Measurements from ENCODE around the gene SYT5.
"Not testable (repeated sequence)": the region's sequence is repeated elsewhere in the genome, so short reads cannot be mapped to it uniquely, and the experiment has no call there.

SYT5 gene

DNA sequence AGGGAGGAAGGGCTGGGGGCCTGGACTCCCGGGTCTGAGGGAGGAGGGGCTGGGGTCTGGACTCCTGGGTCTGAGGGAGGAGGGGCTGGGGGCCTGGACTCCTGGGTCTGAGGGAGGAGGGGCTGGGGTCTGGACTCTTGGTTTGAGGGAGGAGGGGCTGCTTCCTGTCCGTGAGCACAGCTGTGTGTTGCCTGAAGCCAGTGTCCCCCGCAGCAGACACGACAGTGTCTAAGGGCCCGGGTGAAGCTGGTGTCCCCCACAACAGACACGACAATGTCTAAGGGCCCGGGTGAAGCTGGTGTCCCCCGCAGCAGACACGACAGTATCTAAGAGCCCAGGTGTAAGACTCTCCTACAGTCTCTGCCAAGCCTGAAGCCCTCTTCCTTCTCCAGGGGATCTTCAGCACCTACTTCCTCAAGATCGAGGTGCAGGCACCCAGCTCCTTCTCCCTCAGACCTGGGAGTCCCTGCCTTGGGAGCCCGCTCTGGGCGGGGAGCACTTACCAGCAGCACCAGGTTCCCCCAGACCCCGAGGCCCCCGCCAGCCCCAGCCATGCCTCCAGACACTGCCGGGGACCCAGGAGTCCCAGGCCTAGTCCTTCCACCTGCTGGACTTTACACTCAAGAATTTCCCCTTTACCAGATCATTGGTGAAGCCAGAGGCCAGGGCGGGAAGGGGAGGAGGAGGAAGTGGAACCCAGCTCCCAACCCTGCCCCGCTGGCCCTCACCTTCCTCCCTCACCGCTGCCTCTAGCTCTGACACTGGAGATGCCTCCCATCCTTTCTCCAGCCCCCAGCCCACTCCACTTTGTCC is 29.0 kb upstream of the SYT5 start, which contains the start of gene PTPRH:
Gene PTPRH, minus strand, starts transcription at position 622 of the 813 bp plus-strand sequence. Its CDS starts 68 bp downstream, at position 554.
- no peak for DNase-seq (ENCODE audit: low read depth in 2 of 2)

DNA sequence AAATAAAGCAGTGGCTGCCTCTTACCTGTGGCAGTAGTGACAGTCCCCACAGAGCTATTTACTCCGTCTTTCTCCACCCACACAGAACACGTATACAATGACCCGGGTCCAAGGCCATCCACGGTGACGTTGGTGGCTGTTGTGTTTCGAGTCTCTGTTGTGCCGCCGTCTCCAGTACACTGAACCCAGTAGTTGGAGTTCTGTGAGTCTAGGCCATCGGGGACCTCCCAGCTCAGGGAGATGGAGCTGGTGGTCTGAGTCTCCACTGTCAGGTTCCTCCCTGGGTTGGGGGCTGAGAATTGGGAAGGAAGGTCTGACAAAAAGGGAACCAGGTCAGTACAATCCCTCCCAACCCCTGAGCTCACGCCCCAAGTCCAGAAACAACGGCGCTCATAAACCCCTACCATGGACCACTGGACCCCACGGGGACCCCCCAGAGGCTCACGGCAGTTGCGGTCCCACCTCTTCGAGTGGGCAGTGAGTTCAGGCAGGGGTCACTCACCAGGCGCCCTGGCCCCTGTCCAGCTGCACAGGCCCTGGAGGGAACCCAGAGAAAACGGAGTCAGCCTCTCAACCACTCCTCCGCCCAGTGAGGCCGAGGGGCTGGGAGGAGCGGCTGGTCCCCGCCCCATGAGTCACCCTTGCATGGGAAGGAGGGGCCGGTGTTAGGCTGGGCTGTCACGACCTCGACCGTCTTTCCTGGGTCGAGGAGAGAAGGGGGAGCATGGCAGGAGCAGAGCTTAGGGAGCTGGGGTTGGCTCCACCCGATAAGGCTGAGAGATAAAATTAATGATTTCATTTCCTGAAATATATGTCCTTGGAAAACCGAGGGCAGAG is 26.8 kb upstream of the SYT5 start:
- DNase-seq (ENCODE audit: low read depth in 2 of 2), result peak; percentile 8 to 20

DNA sequence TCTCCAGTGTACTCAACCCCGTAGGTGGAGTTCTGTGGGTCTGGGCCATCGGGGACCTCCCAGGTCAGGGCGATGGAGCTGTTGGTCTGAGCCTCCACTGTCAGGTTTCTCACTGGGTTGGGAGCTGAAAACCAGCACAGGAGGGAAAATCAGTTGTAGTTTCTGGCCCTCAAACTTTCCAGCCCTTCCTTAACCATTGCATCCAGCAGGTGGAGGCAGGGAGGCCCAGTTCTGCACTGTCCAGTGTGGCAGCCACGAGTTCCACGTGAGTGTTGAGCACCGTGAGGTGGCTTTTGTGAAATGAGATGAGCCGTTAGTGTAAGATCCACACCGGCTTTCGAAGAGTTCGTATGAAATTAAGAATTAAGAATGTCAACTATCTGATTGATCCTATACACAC is 22.1 kb upstream of the SYT5 start:
- not testable (repeated sequence) for DNase-seq (ENCODE audit: low read depth in 2 of 2)

DNA sequence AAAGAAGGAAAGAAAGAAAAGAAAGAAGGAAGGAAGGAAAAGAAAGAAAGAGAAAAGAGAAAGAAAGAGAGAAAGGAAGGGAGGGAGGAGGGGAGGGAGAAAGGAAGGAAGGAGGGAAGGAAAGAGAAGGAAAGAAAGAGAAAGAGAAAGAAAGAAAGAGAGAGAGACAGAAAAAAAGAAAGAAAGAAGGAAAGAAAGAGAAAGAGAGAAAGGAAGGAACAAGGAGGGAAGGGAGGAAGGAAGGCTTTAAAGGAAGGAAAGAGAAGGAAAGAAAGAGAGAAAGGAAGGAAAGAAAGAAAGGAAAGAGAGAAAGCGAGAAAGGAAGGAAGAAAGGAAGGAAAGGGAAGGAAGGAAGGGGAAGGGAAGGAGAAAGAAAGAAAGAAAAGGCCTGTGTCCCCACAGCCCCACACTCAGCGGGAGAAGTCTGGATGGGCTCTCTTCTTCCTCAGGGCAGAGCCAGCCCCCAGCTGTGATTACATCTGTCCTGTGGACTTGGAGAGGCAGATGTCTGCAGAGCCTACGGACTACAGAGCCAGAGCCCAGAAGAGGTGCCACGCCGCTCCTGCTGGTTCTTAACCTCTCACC is 19.6 kb upstream of the SYT5 start:
- no peak for DNase-seq (ENCODE audit: low read depth in 2 of 2)

DNA sequence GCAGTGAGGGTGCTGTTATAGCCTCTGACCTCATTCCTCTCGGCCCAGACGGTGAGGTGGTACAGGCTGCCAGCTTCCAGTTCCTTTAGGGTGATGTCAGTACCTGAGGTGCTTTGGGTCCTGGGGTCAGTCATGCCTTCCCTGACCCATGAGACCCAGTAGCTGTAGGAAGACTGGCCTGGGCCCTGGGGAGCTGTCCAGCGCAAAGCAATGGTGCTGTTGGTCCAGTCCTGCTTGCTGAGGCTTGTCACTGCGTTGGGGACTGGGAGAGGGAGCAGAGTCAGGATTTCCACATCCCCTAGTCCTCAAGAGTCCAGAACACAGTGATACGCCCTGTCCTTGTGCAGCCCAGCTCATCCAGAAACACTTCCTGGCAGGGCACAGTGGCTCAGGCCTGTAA is 18.6 kb upstream of the SYT5 start:
- DNase-seq (ENCODE audit: low read depth in 2 of 2), result no peak

DNA sequence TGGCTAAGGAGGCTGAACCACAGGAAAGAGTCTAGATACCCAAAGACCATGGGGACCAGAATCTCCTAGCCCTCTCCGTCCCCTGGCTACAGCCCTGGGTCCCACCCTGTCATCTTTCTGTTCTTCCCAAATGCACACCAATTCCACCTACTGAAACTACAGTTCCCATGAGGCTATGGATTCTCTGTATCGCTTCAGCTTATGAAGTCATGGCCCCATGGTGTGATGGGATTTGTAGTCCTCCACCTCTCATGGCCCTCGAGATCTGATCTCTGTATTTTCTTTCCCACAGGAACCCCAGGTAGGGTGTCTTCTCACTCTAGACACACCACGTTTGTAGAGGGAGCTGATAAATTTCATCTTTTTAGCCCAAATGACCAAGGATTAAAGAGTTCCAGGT is 17.4 kb upstream of the SYT5 start:
- DNase-seq (ENCODE audit: low read depth in 2 of 2), result no peak

DNA sequence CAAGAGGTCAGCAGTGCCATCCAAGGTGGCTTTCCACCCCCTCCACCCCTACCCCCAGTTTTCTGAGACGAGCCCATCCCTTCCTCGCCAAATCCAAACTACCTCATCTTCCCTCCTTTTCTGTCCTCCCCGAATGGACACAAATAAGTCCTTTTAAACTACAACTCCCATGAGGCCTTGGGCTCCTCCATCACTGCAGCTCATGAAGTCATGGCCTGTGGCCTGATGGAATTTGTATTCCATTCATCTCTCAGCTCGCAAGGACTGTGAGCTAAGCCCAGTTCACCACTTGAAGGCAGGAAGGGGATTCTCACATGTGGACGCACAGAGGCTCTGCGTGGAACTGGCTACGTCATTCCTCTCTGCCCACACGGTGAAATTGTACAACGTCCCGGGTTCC is 16.7 kb upstream of the SYT5 start:
- DNase-seq (ENCODE audit: low read depth in 2 of 2), result no peak

DNA sequence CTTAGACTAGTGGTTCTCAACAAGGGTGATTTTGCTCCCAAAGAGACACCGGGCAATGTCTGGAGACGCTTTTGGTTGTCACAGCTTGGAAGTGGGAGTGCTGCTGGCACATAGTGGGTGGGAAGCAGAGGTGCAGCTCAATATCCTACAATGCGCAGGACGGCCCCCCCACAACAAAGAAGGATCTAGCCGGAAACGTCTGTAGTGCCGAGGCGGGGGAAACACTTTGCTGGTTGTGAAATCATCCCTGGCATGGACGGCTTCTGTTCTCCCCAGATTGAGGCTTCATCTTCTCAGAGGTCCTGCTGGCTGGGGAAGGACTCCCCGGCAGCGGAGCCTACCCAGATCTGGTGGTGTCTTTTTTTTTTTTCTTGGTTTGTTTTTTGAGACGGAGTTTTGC is 13.4 kb upstream of the SYT5 start:
- DNase-seq (ENCODE audit: low read depth in 2 of 2), result no peak

DNA sequence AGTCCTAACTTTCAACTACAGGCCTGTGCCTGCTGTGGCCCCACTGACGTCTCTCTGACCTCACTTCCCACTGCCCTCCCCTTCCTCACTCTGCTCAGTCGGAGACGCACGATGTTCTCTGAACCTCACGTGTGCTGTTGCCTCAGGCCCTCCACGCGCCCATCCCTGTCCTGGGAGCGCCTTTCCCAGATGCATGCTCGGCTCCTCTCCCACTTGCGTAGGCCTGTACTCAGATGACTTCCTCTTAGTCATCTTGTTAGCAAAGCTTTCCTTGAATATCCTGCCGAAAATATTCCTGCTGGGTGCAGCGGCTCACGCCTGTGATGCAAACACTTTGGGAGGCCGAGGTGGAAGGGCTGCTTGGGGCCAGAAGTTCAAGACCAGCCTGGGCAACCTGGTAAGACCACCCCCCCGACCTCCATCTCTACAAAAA is 9.3 kb upstream of the SYT5 start:
- no peak for DNase-seq (ENCODE audit: low read depth in 2 of 2)

DNA sequence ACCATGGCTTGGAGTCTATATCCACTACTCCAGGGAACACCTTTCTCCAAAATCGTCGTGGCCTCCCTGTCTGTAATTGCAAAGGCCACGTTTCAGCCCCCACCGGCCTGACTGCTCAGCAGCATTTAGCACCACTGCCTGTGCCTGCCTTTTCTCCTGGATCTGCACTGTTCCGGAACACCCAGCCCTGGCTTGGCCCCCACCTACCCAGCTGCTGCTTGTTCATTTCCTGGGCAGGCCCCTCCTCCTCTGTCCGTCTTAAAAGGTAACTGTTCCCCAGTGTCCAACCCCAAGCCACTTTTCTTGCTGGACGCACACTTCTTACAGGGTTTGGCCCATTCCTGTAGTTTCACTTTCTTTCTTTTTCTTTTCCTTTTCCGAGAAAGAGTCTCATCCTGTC is 8.5 kb upstream of the SYT5 start:
- no peak for DNase-seq (ENCODE audit: low read depth in 2 of 2)

DNA sequence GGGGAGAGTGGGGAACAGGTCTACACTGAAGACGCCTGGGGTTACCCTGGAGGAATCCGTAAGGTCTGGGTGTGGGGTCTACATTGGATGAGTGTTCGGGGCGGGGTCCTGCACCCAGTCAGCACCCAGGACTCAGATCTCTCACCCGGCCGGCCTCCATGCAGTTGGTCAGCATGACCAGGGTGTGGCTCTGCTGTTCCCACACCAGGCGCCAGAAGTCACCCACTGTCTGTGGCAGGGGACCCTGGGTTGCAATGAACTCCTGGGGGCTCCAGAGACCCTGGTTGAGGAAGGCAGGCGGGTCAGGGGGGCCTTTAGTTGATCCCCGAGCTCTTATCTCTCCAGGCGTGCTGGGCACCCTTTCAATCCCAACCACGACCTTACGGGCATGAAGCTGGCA is 6.0 kb upstream of the SYT5 start:
- no peak for DNase-seq (ENCODE audit: low read depth in 2 of 2)

DNA sequence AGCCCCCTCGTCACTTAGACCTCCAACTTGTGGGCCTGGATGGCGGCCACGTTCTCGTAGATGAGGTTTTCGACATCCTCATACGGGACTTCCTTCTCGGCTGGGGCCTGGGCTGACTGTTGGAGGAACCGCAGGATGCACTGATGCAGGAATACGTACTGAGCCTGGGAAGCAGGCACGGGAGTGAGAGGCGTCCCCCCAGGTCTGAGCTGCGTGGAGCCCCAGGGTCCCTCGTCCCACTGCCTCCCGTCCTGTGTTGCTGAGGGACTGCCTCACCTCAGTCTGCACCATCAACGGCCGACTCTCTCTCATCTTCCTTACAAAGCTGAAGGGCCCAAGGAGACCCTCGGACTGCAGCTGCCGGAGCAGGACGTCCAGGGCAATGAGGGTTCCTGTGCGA is 1.7 kb upstream of the SYT5 start:
- DNase-seq (ENCODE audit: low read depth in 2 of 2), result no peak

DNA sequence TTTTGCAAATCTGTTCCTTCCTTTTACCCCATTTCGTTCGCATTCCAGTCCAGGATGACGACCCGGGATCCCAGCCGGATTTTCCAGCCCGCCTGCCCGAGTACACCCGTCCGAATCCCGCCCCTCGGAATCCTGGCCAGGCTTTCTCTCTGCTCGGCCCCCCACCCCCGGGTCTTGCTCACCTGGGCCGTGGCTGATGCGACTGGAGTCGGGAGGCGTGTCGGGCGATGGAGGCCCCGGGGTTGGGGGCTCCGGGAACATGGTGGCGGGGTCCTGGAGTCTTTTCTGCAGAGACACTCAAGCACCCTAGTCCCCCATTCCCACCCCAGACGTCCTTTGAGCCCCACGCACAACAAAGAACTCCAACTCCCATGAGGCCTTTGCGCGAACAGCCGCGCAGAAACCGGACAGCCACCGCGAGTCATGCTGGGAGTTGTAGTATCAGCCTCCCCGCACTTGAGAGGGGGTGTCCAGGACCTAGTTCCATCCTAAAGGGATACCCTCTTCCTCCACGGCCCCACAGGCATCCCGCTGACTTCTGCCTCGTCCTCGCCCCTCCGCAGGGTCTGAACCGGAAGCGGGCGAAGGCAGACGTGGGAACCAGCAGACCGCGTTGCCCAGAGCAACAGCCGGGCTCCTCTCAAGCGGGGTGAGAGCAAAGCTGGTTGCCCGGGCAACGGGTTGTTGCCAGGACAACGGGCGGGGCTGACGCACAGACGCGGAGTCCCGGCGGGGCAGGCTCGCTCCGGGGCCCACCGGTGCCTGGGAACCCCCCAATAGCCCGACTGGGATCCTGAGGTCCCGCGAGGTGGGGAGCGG is 1.1 kb downstream of the SYT5 start:
- DNase-seq (ENCODE audit: low read depth in 2 of 2), result peak; percentile 82 to 88

DNA sequence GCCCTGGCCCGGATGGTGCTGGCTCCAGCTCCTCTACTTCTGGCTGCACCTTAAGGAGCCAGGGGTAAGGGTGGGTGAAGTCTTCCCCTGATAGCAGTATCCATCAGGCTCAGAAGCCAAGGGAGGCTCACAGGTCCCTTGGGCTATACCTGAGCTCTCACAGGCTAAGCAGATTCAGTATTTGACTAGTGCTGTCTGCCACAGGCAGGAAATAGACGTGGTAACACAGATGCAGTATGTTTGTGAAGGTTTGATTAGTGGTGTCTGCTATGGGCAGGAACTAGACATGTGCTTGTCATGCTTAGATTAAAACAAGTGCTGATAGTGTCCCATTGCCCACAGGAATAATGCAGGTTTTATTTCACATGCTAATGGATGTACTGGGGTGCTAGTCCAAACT is 4.0 kb downstream of the SYT5 start:
- DNase-seq (ENCODE audit: low read depth in 2 of 2), result no peak

DNA sequence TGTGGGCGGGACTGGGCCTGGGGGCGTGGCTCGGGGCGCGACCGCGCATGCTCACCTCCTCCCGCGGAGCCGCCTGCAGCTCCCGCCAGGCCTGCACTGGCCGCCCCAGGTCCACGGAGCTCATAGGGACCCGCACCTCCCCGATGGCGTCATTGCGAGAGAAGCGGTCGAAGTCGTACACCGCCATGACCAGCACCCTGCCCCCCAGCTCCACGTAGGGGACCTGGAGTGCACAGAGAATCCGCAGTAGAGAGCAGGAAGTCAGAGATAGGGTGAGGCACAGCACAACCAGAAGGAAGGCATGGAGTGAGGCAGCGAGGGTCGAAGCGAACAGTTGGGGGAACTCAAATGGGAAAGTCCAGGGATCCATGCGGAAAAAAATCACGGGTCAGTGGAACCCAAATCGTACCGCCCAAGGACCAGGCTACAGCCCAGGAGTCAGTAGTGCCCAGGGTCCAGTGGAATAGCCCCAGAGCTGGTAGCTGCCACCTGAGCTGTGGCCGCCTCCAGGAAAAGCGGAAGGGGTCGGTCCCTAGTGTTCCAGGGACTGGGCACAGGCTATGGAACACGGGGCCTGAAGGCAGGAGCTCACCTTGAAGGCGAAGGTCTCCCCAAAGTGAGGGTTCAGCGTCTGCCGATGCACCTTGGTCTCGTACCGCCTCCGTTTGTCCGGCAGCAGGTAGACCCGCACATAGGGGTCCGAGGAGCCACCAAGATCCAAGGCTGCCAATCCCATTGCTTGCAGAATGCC is 4.8 kb downstream of the SYT5 start:
- no peak for DNase-seq (ENCODE audit: low read depth in 2 of 2)

DNA sequence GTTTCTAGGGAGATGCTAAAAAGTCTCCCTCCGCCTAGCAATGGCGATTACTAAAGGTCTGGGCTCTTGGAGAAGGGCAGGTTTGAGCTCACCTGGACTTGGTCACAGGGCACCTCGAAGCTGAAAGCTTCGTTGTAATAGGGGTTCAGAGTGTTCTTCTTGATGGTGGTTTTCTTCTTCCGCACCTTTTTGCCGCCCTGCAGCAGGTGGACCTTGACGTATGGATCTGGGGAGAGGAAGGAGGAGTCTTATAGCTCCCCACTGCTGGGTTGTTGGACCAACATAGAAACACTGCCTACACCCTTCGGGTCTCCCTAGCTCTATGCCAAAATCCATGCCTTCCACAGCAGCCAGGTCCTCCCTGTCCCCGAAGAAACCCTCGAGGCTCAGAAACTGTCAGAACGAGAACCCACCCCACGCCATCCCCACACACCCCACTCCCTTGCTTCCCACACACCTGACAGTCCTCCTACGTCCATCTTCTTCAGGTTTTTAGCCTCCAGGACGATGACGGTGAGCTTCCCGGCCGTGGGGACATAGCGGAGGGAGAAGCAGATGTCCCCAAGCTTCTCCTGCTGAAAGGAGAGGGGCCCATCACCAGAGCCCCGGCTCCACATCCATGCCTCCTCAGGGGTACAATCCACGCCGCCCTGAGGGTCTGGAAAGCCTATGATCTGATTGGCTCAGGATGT is 5.5 kb downstream of the SYT5 start:
- DNase-seq (ENCODE audit: low read depth in 2 of 2), result no peak

DNA sequence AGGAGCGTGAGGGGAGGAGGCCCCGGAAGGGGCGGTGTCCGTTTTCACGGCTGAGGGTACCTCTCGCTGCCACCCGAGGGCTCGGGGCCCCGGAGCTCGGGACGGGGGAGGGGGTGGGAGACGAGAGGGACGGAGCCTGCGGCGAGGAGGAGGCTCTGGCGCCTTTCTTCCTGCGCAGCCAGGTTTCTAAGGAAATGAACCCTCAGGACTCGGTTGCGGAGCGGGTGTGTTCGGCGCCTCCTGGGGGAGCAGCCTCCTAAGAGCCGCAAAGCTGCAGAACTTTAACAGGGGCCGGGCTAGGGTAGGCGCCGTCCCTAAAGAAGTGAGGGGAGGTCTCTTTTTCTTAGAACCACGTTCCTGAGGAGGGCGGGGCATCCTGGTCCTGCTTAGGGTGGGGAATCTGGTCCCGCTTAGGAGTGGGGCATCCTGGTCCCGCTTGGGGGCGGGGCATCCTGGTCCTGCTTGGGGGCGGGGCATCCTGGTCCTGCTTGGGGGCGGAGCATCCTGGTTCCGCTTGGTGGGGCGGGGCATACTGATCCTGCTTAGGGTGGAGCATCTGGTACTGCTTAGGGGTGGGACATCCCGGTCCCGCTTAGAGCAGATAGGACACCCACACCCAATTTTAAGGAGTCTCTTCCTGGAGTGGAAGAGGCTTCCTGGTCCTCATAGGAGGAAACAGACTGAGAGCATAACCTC is 6.2 kb downstream of the SYT5 start:
- DNase-seq (ENCODE audit: low read depth in 2 of 2), result no peak

DNA sequence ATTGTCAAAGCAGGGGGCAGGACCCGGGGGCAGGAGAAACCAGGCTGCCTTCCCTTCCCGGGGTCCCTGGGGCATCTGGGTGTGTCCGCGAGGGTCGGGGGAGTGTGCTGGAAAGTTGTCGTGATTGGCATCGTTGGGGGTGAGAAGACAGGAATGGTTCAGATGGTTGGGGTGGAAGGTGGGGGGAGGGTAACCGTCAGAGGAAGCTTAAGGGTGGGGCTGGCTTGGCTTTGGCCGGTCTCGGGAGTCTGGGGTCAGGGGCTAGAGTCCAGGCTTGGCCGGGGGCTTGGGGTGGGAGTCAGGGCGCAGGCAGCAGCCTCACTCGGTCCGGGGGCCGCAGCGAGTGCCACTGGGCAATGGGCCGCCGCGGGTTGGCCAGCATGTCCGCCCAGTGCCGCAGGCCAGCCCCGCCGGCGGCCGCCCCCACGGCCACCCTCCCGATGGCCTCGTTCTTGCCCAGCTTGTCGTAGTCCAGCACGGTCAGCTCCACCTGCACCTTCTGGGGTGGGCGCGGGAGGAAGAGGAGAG is 6.8 kb downstream of the SYT5 start:
- DNase-seq (ENCODE audit: low read depth in 2 of 2), result no peak

DNA sequence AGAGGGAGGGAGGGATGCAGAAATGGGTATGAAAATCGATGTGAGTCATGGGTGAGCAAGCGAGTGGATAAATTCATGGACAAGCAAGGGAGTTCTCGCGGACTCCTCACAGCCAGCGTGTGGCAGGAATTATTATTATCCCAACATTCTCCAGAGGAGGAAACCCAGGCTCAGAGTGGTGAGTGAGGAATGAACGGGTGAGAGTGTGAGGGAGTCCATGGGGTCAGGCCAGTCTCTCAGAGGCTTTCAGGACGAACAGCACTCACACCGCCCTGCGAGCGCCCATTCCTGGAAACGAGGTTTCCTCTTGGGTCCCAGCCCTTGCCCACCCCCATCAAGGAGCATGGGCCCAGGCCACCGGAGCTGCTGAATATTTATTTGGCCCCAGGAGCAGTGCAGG is 7.3 kb downstream of the SYT5 start:
- DNase-seq (ENCODE audit: low read depth in 2 of 2), result no peak

DNA sequence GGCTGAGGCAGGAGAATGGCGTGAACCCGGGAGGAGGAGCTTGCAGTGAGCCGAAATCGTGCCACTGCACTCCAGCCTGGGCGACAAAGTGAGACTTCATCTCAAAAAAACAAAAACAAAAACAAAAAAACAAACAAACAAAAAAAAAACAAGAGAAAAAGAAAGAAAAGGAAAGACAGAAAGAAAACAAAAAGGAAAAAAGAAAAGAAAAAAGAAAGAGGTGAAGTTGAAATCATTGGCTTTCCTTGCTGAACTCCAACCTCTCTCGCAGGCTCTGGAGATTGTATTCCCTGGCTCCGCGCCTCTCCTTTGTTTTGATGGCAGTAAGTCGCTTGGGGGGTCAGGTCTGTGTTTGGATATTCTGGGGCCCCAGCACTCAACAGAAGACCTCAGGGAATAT is 7.8 kb downstream of the SYT5 start:
- not testable (repeated sequence) for DNase-seq (ENCODE audit: low read depth in 2 of 2)
